ENCODE results near the gene SLC35F1. TPM values are rescaled to one million over a fixed set of nuclear protein-coding genes. Genes with fewer than 3 reads are reported as not detected.

Gene SLC35F1
- total RNA-seq, 5 donors from 2014 or later (not counting 1 experiment from before 2014, with no cell fraction given) = not detected

DNA sequence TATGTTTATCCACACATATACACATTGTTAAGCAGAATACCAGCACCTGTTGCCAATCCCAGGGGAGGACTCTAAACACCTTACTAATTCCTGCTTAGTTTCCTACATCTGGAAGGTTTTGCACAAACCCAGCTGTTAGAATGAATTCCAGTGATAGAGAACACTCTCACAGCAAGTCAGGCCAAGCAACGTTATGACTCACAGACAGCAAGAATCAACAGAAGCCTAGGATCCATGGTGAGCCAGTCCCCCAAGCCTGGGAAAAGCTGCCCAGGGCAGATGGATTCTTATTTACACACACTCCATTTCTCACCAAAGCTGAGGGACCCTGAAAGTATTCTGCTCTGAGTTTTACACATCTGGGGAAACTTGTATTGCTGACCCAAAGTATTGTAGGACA, 291.7 kb downstream of the SLC35F1 start:
- Mint-ChIP-seq H3K27ac (no peak overlapping the region), H3K27me3 (peaks cover 0 to 10% of the 10 kb centered on the region in 2 donors), H3K36me3 (no peaks in the 10 kb centered on the region), H3K9me3 (no peaks in the 10 kb centered on the region), H3K4me3 (no peak overlapping the region), H3K4me1 (no peaks in the 10 kb centered on the region)
- no peak for DNase-seq
- 100% methylated on average over 1 of the region's 1 CpG for WGBS (ENCODE audit: insufficient coverage)
- no peaks in the 10 kb centered on the region for H3K9me3 ChIP-seq
- no peaks in the 10 kb centered on the region for H3K36me3 ChIP-seq (ENCODE audit: control insufficient read depth in 2 of 2, extremely low read depth in 1 of 2, insufficient read depth in 1 of 2, low read length in 1 of 2)
- ChIA-PET POLR2A (no interaction called here), CTCF (no interaction called here)
- no peak overlapping the region for H3K27ac ChIP-seq (ENCODE audit: low read length)
- no peak overlapping the region for H3K4me3 ChIP-seq (ENCODE audit: control insufficient read depth in 1 of 2, extremely low read depth in 1 of 2, low read length in 1 of 2)
- H3K4me1 ChIP-seq (ENCODE audit: control insufficient read depth in 1 of 2, extremely low read depth in 1 of 2, insufficient read depth in 2 of 2, low read length in 2 of 2) = no peaks in the 10 kb centered on the region
- no peak for ATAC-seq (replicated peaks in 1 of 4)
- no peaks in the 10 kb centered on the region for H3K27me3 ChIP-seq (replicated peaks in 1 of 2; ENCODE audit: control insufficient read depth in 2 of 2, extremely low read depth in 1 of 2, insufficient read depth in 2 of 2, low read length in 1 of 2)

DNA sequence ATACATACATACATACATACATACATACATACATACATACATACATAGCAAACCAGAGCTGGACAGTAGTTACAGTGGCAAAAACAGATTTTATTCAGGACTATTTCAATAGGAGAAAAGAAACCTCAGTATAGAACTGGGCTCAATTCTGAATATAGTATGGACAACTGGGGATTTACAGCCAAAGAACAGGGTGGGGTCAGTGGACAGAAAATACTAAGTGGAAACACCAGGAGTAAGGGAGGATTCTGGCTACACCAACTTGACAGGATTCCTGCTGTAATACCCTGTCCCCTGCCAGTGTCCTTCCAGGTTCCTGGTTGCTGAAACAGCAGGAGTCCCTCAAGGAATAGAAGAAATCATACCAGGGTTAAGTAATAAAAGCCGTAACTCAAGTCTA, 293.1 kb downstream of the SLC35F1 start:
- no peaks in the 10 kb centered on the region for H3K36me3 Mint-ChIP-seq
- CTCF ChIA-PET = no interaction called here
- H3K4me3 Mint-ChIP-seq = no peak overlapping the region
- H3K27ac Mint-ChIP-seq = no peak overlapping the region
- no peaks in the 10 kb centered on the region for H3K27me3 ChIP-seq (replicated peaks in 1 of 2; ENCODE audit: control insufficient read depth in 2 of 2, extremely low read depth in 1 of 2, insufficient read depth in 2 of 2, low read length in 1 of 2)
- no peak overlapping the region for H3K4me3 ChIP-seq (ENCODE audit: control insufficient read depth in 1 of 2, extremely low read depth in 1 of 2, low read length in 1 of 2)
- H3K9me3 Mint-ChIP-seq = no peaks in the 10 kb centered on the region
- ATAC-seq (replicated peaks in 1 of 4) = no peak
- POLR2A ChIA-PET = no interaction called here
- H3K4me1 Mint-ChIP-seq = no peaks in the 10 kb centered on the region
- H3K36me3 ChIP-seq (ENCODE audit: control insufficient read depth in 2 of 2, extremely low read depth in 1 of 2, insufficient read depth in 1 of 2, low read length in 1 of 2) = no peaks in the 10 kb centered on the region
- no CpG with 5 or more reads among the region's 1 CpG for WGBS (ENCODE audit: insufficient coverage)
- H3K4me1 ChIP-seq (ENCODE audit: control insufficient read depth in 1 of 2, extremely low read depth in 1 of 2, insufficient read depth in 2 of 2, low read length in 2 of 2) = no peaks in the 10 kb centered on the region
- peaks cover 0 to 10% of the 10 kb centered on the region in 2 donors for H3K27me3 Mint-ChIP-seq
- no peak for DNase-seq
- H3K27ac ChIP-seq (ENCODE audit: low read length) = no peak overlapping the region
- no peaks in the 10 kb centered on the region for H3K9me3 ChIP-seq

DNA sequence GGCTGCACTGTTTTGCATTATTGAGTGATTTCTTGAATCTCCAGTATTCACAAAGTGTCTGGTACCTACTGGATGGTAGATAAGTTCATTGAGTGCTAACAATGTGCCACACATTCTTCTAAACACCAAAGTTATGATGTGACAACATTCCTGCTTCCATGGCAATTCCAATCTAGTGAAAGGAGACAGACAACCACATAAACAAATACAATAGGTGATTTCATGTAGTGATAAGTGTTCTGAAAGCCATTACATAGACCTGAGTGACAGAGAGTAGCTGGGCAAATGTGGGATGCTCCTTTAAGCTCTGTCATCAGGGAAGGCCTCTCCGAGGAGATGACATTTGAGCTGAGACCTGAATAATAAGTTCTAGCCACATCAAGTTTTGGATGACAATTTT, 295.5 kb downstream of the SLC35F1 start:
- Histone ChIP-seq H3K27me3 (replicated peaks in 1 of 2; ENCODE audit: control insufficient read depth in 2 of 2, extremely low read depth in 1 of 2, insufficient read depth in 2 of 2, low read length in 1 of 2) (no peaks in the 10 kb centered on the region), H3K4me3 (ENCODE audit: control insufficient read depth in 1 of 2, extremely low read depth in 1 of 2, low read length in 1 of 2) (no peak overlapping the region), H3K27ac (ENCODE audit: low read length) (no peak overlapping the region), H3K4me1 (ENCODE audit: control insufficient read depth in 1 of 2, extremely low read depth in 1 of 2, insufficient read depth in 2 of 2, low read length in 2 of 2) (no peaks in the 10 kb centered on the region), H3K9me3 (no peaks in the 10 kb centered on the region), H3K36me3 (ENCODE audit: control insufficient read depth in 2 of 2, extremely low read depth in 1 of 2, insufficient read depth in 1 of 2, low read length in 1 of 2) (no peaks in the 10 kb centered on the region)
- POLR2A ChIA-PET = no interaction called here
- 86% methylated on average over 1 of the region's 1 CpG for WGBS (ENCODE audit: insufficient coverage)
- H3K4me1 Mint-ChIP-seq = no peaks in the 10 kb centered on the region
- peaks cover 0 to 13% of the 10 kb centered on the region in 2 donors for H3K27me3 Mint-ChIP-seq
- ATAC-seq (replicated peaks in 1 of 4) (no peak), DNase-seq (no peak)
- no peaks in the 10 kb centered on the region for H3K36me3 Mint-ChIP-seq
- H3K9me3 Mint-ChIP-seq = no peaks in the 10 kb centered on the region
- H3K4me3 Mint-ChIP-seq = no peak overlapping the region
- CTCF ChIA-PET = no interaction called here
- no peak overlapping the region for H3K27ac Mint-ChIP-seq

DNA sequence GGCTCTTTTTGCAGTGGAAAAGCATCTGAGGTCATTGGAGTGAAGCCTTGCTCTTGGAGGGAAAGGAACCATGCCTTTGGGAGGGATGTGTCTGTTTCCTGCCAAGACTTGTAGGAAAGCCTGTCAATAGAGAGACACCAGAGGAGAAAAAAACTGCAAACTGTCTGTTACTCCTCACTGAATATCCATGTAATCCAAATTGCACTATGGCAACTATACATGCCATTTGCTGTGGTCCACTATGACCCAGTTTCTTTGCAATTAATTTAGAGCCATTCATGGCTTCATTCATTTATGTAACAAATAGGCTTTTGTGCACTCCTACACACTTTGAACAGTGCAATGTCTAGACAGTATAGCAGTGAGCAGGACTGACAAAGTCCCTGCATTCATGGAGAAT, 296.5 kb downstream of the SLC35F1 start:
- no peaks in the 10 kb centered on the region for H3K9me3 Mint-ChIP-seq
- ChIA-PET CTCF (no interaction called here), POLR2A (no interaction called here)

DNA sequence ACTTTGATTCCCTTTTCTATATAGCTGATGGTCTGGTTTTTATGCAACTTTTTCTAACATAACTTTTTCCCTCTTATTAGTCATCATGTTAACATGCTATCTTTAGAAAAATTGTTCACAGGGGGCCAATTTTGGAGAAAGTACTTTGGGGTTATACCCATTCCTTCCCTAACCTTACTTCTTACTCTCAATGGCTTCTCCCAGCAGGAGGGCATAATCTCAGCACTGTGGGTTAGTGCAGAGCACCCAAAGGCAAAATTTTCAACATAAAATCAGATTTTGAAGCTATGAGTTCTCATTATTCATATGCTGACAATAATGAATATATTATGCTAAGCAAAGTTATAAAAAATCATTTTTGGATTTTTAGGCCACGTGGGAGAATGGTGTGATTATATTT, 299.2 kb downstream of the SLC35F1 start:
- Mint-ChIP-seq H3K9me3 (no peaks in the 10 kb centered on the region), H3K36me3 (no peaks in the 10 kb centered on the region), H3K4me1 (no peaks in the 10 kb centered on the region), H3K27ac (no peak overlapping the region), H3K4me3 (no peak overlapping the region), H3K27me3 (peaks cover 2 to 5% of the 10 kb centered on the region in 2 donors)
- no CpG with 5 or more reads among the region's 1 CpG for WGBS (ENCODE audit: insufficient coverage)
- no peak overlapping the region for H3K4me3 ChIP-seq (ENCODE audit: control insufficient read depth in 1 of 2, extremely low read depth in 1 of 2, low read length in 1 of 2)
- DNase-seq = no peak
- ChIA-PET CTCF (no interaction called here), POLR2A (no interaction called here)
- ATAC-seq (replicated peaks in 1 of 4) = no peak
- H3K27me3 ChIP-seq (replicated peaks in 1 of 2; ENCODE audit: control insufficient read depth in 2 of 2, extremely low read depth in 1 of 2, insufficient read depth in 2 of 2, low read length in 1 of 2) = no peaks in the 10 kb centered on the region
- H3K4me1 ChIP-seq (ENCODE audit: control insufficient read depth in 1 of 2, extremely low read depth in 1 of 2, insufficient read depth in 2 of 2, low read length in 2 of 2) = no peaks in the 10 kb centered on the region
- no peak overlapping the region for H3K27ac ChIP-seq (ENCODE audit: low read length)
- H3K9me3 ChIP-seq = no peaks in the 10 kb centered on the region
- H3K36me3 ChIP-seq (ENCODE audit: control insufficient read depth in 2 of 2, extremely low read depth in 1 of 2, insufficient read depth in 1 of 2, low read length in 1 of 2) = no peaks in the 10 kb centered on the region

More for the DNA sequence above, 296.5 kb downstream of the SLC35F1 start:
- Histone ChIP-seq H3K9me3 (no peaks in the 10 kb centered on the region), H3K27me3 (replicated peaks in 1 of 2; ENCODE audit: control insufficient read depth in 2 of 2, extremely low read depth in 1 of 2, insufficient read depth in 2 of 2, low read length in 1 of 2) (no peaks in the 10 kb centered on the region), H3K4me3 (ENCODE audit: control insufficient read depth in 1 of 2, extremely low read depth in 1 of 2, low read length in 1 of 2) (no peak overlapping the region), H3K27ac (ENCODE audit: low read length) (no peak overlapping the region), H3K36me3 (ENCODE audit: control insufficient read depth in 2 of 2, extremely low read depth in 1 of 2, insufficient read depth in 1 of 2, low read length in 1 of 2) (no peaks in the 10 kb centered on the region), H3K4me1 (ENCODE audit: control insufficient read depth in 1 of 2, extremely low read depth in 1 of 2, insufficient read depth in 2 of 2, low read length in 2 of 2) (no peaks in the 10 kb centered on the region)
- Mint-ChIP-seq H3K27me3 (peaks cover 2 to 13% of the 10 kb centered on the region in 2 donors), H3K27ac (no peak overlapping the region), H3K4me1 (no peaks in the 10 kb centered on the region), H3K36me3 (no peaks in the 10 kb centered on the region), H3K4me3 (no peak overlapping the region)
- no peak for ATAC-seq (replicated peaks in 1 of 4)
- DNase-seq = no peak

DNA sequence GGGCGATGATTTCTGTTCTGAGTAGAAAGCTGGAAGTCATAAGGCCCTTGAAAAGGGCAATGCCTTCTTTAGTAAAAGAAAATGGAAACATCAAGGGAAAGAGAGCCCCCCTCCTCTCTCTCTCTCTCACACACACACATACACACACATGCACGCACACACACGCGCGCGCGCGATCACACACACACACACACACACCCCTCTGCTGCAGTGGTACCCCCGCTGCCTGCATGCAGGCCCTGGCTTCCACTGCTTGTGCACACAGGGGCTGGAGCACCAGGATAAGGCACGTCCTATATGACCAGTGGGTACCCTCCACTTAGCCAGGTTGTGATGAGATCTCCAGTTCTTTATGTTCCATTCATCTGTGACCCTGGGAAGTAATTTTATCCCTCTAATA, 300.9 kb downstream of the SLC35F1 start:
- ChIA-PET CTCF (interaction anchor here in 1 of 2 donors (0.6 kb wide), 1 partner anchor 189 kb away, joined by 4 read pairs; no protein-coding TSS in a partner anchor), POLR2A (no interaction called here)
- Mint-ChIP-seq H3K27me3 (peaks cover 2 to 3% of the 10 kb centered on the region in 2 donors), H3K36me3 (no peaks in the 10 kb centered on the region), H3K9me3 (no peaks in the 10 kb centered on the region), H3K4me3 (no peak overlapping the region), H3K4me1 (no peaks in the 10 kb centered on the region), H3K27ac (no peak overlapping the region)
- DNase-seq (no peak), ATAC-seq (replicated peaks in 1 of 4) (no peak)
- 100% methylated on average over 4 of the region's 10 CpGs for WGBS (ENCODE audit: insufficient coverage)
- Histone ChIP-seq H3K4me1 (ENCODE audit: control insufficient read depth in 1 of 2, extremely low read depth in 1 of 2, insufficient read depth in 2 of 2, low read length in 2 of 2) (no peaks in the 10 kb centered on the region), H3K9me3 (no peaks in the 10 kb centered on the region), H3K27me3 (replicated peaks in 1 of 2; ENCODE audit: control insufficient read depth in 2 of 2, extremely low read depth in 1 of 2, insufficient read depth in 2 of 2, low read length in 1 of 2) (no peaks in the 10 kb centered on the region), H3K36me3 (ENCODE audit: control insufficient read depth in 2 of 2, extremely low read depth in 1 of 2, insufficient read depth in 1 of 2, low read length in 1 of 2) (no peaks in the 10 kb centered on the region), H3K27ac (ENCODE audit: low read length) (no peak overlapping the region), H3K4me3 (ENCODE audit: control insufficient read depth in 1 of 2, extremely low read depth in 1 of 2, low read length in 1 of 2) (no peak overlapping the region)

DNA sequence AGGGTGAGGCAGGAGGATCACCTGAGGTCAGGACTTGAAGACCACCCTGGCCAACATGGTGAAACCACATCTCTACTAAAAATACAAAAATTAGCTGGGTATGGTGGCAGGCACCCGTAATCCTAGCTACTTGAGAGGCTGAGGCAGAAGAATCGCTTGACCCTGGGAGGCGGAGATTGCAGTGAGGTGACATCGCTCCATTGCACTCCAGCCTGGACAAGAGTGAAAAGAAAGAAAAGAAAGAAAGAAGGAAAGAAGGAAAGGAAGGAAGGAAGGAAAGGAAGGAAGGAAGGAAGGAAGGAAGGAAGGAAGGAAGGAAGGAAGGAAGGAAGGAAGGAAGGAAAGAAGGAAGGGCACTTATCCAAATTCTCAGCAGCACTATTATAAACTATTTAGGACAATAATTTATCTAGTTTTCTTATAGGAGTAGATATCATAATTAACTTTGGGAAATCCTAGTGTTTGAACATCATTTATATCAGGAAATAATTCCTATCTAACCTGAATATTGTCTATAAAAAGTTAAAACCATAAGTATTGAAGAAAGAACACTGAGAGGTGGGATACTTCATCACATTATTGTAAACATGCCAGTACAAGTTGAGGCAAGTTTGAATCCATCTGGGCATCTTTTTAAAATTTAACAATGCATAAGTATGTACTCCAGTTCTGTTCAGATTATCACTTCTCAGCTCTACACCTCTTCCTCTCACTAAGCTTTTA, 305.5 kb downstream of the SLC35F1 start:
- Histone ChIP-seq H3K27ac (ENCODE audit: low read length) (no peak overlapping the region), H3K9me3 (no peaks in the 10 kb centered on the region), H3K4me1 (ENCODE audit: control insufficient read depth in 1 of 2, extremely low read depth in 1 of 2, insufficient read depth in 2 of 2, low read length in 2 of 2) (no peaks in the 10 kb centered on the region), H3K4me3 (ENCODE audit: control insufficient read depth in 1 of 2, extremely low read depth in 1 of 2, low read length in 1 of 2) (no peak overlapping the region), H3K36me3 (ENCODE audit: control insufficient read depth in 2 of 2, extremely low read depth in 1 of 2, insufficient read depth in 1 of 2, low read length in 1 of 2) (no peaks in the 10 kb centered on the region), H3K27me3 (replicated peaks in 1 of 2; ENCODE audit: control insufficient read depth in 2 of 2, extremely low read depth in 1 of 2, insufficient read depth in 2 of 2, low read length in 1 of 2) (no peaks in the 10 kb centered on the region)
- CTCF ChIA-PET = interaction anchor here in 1 of 2 donors (0.7 kb wide), 1 partner anchor 268 kb away, joined by 4 read pairs; no protein-coding TSS in a partner anchor
- ATAC-seq (replicated peaks in 1 of 4) = no peak
- POLR2A ChIA-PET = no interaction called here
- Mint-ChIP-seq H3K9me3 (no peaks in the 10 kb centered on the region), H3K36me3 (no peaks in the 10 kb centered on the region), H3K27ac (no peak overlapping the region), H3K4me3 (no peak overlapping the region), H3K4me1 (no peaks in the 10 kb centered on the region), H3K27me3 (peaks cover 2 to 6% of the 10 kb centered on the region in 2 donors)
- no peak for DNase-seq
- WGBS (ENCODE audit: insufficient coverage) = 50% methylated on average over 1 of the region's 4 CpGs
